Fibroblast of lung (primary cell): ENCODE data around the gene SNRNP40. TPM values are rescaled to one million over a fixed set of nuclear protein-coding genes. Genes with fewer than 3 reads are reported as not detected.

Experiments used
- DNase-seq, 2 donors: peaks; one replicate each; pipeline versions ENCODE4 v3.0.0 to v3.0.0-alpha.2; 2010; ENCODE audit warnings: low read depth in 2 of 2
- H2AFZ ChIP-seq: 2 replicates; pipeline ENCODE4 v1.5.1; 2012; ENCODE audit warnings: low read length, control low read depth, inconsistent platforms
- H3K27ac ChIP-seq: 2 replicates; pipeline ENCODE4 v1.5.1; 2011; ENCODE audit warnings: low read length, control low read depth; ENCODE audit not compliant: insufficient read depth
- H3K27me3 ChIP-seq: 2 replicates; pipeline ENCODE4 v1.5.1; 2011; ENCODE audit warnings: mild to moderate bottlenecking, low read length; ENCODE audit not compliant: control insufficient read depth, insufficient read depth
- H3K36me3 ChIP-seq: 2 replicates; pipeline ENCODE4 v1.5.1; 2011; ENCODE audit warnings: low read length; ENCODE audit not compliant: control insufficient read depth, insufficient read depth
- H3K4me1 ChIP-seq: 2 replicates; pipeline ENCODE4 v1.5.1; 2011; ENCODE audit warnings: low read length; ENCODE audit not compliant: control insufficient read depth, insufficient read depth; ENCODE audit errors: extremely low read depth
- H3K4me2 ChIP-seq: 2 replicates; pipeline ENCODE4 v1.5.1; 2011; ENCODE audit warnings: low read length, control low read depth; ENCODE audit not compliant: insufficient read depth; ENCODE audit errors: extremely low read depth
- H3K4me3 ChIP-seq, 4 experiments: fragments of 200-600 bp in 1 of 4; sonication (generic) in 1 of 4; replicated peaks in 1 of 4; 2 replicates each; pipeline ENCODE4 v1.5.1; 2011 to 2016; ENCODE audit warnings: low read length in 4 of 4, low read depth in 3 of 4, mild to moderate bottlenecking in 3 of 4, control low read depth in 2 of 4, inconsistent platforms in 1 of 4, mixed read lengths in 1 of 4; ENCODE audit not compliant: insufficient read depth in 1 of 4; ENCODE audit errors: control extremely low read depth in 1 of 4
- H3K79me2 ChIP-seq: 2 replicates; pipeline ENCODE4 v1.5.1; 2012; ENCODE audit warnings: mild to moderate bottlenecking, low read length, inconsistent platforms; ENCODE audit not compliant: control insufficient read depth, insufficient read depth
- H3K9ac ChIP-seq: 2 replicates; pipeline ENCODE4 v1.5.1; 2011; ENCODE audit warnings: mild to moderate bottlenecking, low read length, control low read depth; ENCODE audit not compliant: insufficient read depth
- H3K9me3 ChIP-seq: 2 replicates; pipeline ENCODE4 v1.5.1; 2012; ENCODE audit warnings: low read depth, low read length; ENCODE audit not compliant: control insufficient read depth, insufficient read depth
- H4K20me1 ChIP-seq: 2 replicates; pipeline ENCODE4 v1.5.1; 2011; ENCODE audit warnings: low read length; ENCODE audit not compliant: control insufficient read depth, insufficient read depth; ENCODE audit errors: extremely low read depth
- CTCF ChIP-seq, 2 donors: IDR thresholded peaks in 1 of 2; conservative IDR thresholded peaks in 1 of 2; 1 replicate in 1 of 2; 2 replicates in 1 of 2; pipeline ENCODE4 v1.5.1; 2011 to 2012; ENCODE audit warnings: low read length in 2 of 2, control low read depth in 1 of 2, inconsistent platforms in 1 of 2, low read depth in 1 of 2, mild to moderate bottlenecking in 1 of 2
- EZH2 ChIP-seq: IDR thresholded peaks from 2 replicates; pipeline ENCODE4 v1.5.1; 2012; ENCODE audit warnings: low read length, control low read depth, mild to moderate bottlenecking; ENCODE audit errors: missing control alignments
- polyA plus RNA-seq, 2 donors: library from polyadenylated mRNA; depleted of rRNA in 1 of 2; stranded (reverse) in 1 of 2; unstranded in 1 of 2; fragments of >200 nt; gene quantifications; 2 replicates each; pipeline ENCODE4 v1.2.1, GENCODE V29; 2011 to 2012; ENCODE audit warnings: missing spikeins in 1 of 2
- total RNA-seq: library from RNA; depleted of rRNA; stranded (reverse); fragments of >200 nt; gene quantifications from 2 replicates; pipeline ENCODE4 v1.2.1, GENCODE V29; 2014

SNRNP40 gene
- total and polyA plus RNA-seq, 2 donors (not counting 1 experiment from before 2014, with no cell fraction given): 53.5 to 96.6 TPM

- Histone ChIP-seq H3K4me2 (no peak overlapping the region), H4K20me1 (no peaks in the 10 kb centered on the region), H3K79me2 (no peaks in the 10 kb centered on the region), H3K4me1 (no peaks in the 10 kb centered on the region), H3K27me3 (peaks cover 23% of the 10 kb centered on the region), H2AFZ (no peak overlapping the region), H3K27ac (no peak overlapping the region), H3K9me3 (no peaks in the 10 kb centered on the region), H3K36me3 (no peaks in the 10 kb centered on the region), H3K9ac (no peak overlapping the region), H3K4me3 (no peak overlapping the region)
- TF ChIP-seq EZH2 (no peak), CTCF (conservative IDR thresholded peaks at IDR 0.05 in 1 of 2, IDR thresholded peaks at IDR 0.05 in 1 of 2; ENCODE audit: low read depth in 1 of 2, low read length in 2 of 2) (no peak)
- DNase-seq: no peak
Observed at GRCh38 chr1:31234870-31235269, 61.7 kb downstream of the SNRNP40 start.

GRCh38 chr1:31234123-31234708 is 62.4 kb downstream of the SNRNP40 start:
- Histone ChIP-seq H3K9ac (no peak overlapping the region), H2AFZ (no peak overlapping the region), H3K36me3 (no peaks in the 10 kb centered on the region), H3K4me3 (no peak overlapping the region), H3K4me2 (no peak overlapping the region), H3K27me3 (peaks cover 23% of the 10 kb centered on the region), H4K20me1 (no peaks in the 10 kb centered on the region), H3K9me3 (no peaks in the 10 kb centered on the region), H3K79me2 (no peaks in the 10 kb centered on the region), H3K4me1 (no peaks in the 10 kb centered on the region), H3K27ac (no peak overlapping the region)
- TF ChIP-seq EZH2 (no peak), CTCF (conservative IDR thresholded peaks at IDR 0.05 in 1 of 2, IDR thresholded peaks at IDR 0.05 in 1 of 2; ENCODE audit: low read depth in 1 of 2, low read length in 2 of 2) (no peak)
- no peak for DNase-seq

GRCh38 chr1:31232689-31233088 is 63.9 kb downstream of the SNRNP40 start:
- H3K4me1 ChIP-seq: no peaks in the 10 kb centered on the region
- H3K36me3 ChIP-seq: no peaks in the 10 kb centered on the region
- no peak overlapping the region for H3K9ac ChIP-seq
- no peak for DNase-seq
- H3K27me3 ChIP-seq: peaks cover 11% of the 10 kb centered on the region
- H2AFZ ChIP-seq: no peak overlapping the region
- H3K4me3 ChIP-seq: no peak overlapping the region
- no peak for TF ChIP-seq CTCF (conservative IDR thresholded peaks at IDR 0.05 in 1 of 2, IDR thresholded peaks at IDR 0.05 in 1 of 2; ENCODE audit: low read depth in 1 of 2, low read length in 2 of 2)
- TF ChIP-seq EZH2: no peak
- H3K27ac ChIP-seq: no peak overlapping the region
- no peaks in the 10 kb centered on the region for H4K20me1 ChIP-seq
- H3K9me3 ChIP-seq: no peaks in the 10 kb centered on the region
- no peak overlapping the region for H3K4me2 ChIP-seq
- no peaks in the 10 kb centered on the region for H3K79me2 ChIP-seq
